ENCODE measurements around the gene EEF2K. TPM values are rescaled to one million over a fixed set of nuclear protein-coding genes. Genes with fewer than 3 reads are reported as not detected.

Gene EEF2K
- total and polyA plus RNA-seq, 2 donors (not counting 1 experiment from before 2014, with no cell fraction given), result 11.8 to 28.7 TPM

GRCh38 chr16:22311520-22311919, 105.4 kb downstream of the EEF2K start:
- intact Hi-C loops (cut with micrococcal nuclease), result no loop called here
- ATAC-seq (ENCODE audit: low read depth) (no peak), DNase-seq (no peak)
- POLR2A ChIA-PET, result no interaction called here
- no peak overlapping the region for H3K27ac ChIP-seq (ENCODE audit: low read length in 2 of 2)
- Mint-ChIP-seq H3K27me3 (no peaks in the 10 kb centered on the region), H3K27ac (no peak overlapping the region), H3K4me1 (no peaks in the 10 kb centered on the region), H3K4me3 (no peak overlapping the region), H3K9me3 (ENCODE audit: insufficient read depth) (no peaks in the 10 kb centered on the region)
- H3K9ac ChIP-seq (ENCODE audit: low read length), result no peak overlapping the region
- CTCF ChIA-PET, result no interaction called here
- H4K20me1 ChIP-seq (ENCODE audit: control insufficient read depth, insufficient read depth, low read length, poor library complexity, severe bottlenecking), result peaks cover 17% of the 10 kb centered on the region
- TF ChIP-seq EZH2 (IDR thresholded peaks at IDR 0.05; ENCODE audit: borderline replicate concordance, insufficient read depth, low read depth, low read length, poor library complexity, severe bottlenecking), result no peak
- H3K4me3 ChIP-seq (ENCODE audit: control extremely low read depth in 1 of 5, extremely low read depth in 1 of 5, insufficient read depth in 1 of 5, low read depth in 2 of 5, low read length in 4 of 5), result no peak overlapping the region
- H3K36me3 ChIP-seq (replicated peaks in 1 of 2; ENCODE audit: control extremely low read depth in 1 of 2, control insufficient read depth in 1 of 2, extremely low read depth in 1 of 2, insufficient read depth in 2 of 2, low read length in 1 of 2), result peaks cover 10 to 79% of the 10 kb centered on the region in 2 experiments
- no peaks in the 10 kb centered on the region for H3K4me1 ChIP-seq (ENCODE audit: control insufficient read depth in 2 of 2, insufficient read depth in 2 of 2, low read length in 2 of 2)
- no peaks in the 10 kb centered on the region for H3K9me3 ChIP-seq (ENCODE audit: control extremely low read depth in 1 of 3, control insufficient read depth in 2 of 3, insufficient read depth in 1 of 3, low read length in 2 of 3)
- H3K79me2 ChIP-seq (ENCODE audit: control insufficient read depth, insufficient read depth, low read length), result peaks cover 8% of the 10 kb centered on the region
- 100% methylated on average over 2 of the region's 4 CpGs for WGBS (ENCODE audit: insufficient coverage)
- H3K4me2 ChIP-seq (replicated peaks; ENCODE audit: low read depth, low read length, poor library complexity, severe bottlenecking), result no peak overlapping the region
- no peaks in the 10 kb centered on the region for H3K27me3 ChIP-seq (replicated peaks in 1 of 4; ENCODE audit: control extremely low read depth in 1 of 4, control insufficient read depth in 3 of 4, insufficient read depth in 4 of 4, low read length in 3 of 4)
- H2AFZ ChIP-seq (ENCODE audit: insufficient read depth, low read depth, low read length, poor library complexity, severe bottlenecking), result no peak overlapping the region

- H3K9ac ChIP-seq (ENCODE audit: low read length), result no peak overlapping the region
- H3K4me3 Mint-ChIP-seq, result no peak overlapping the region
- H4K20me1 ChIP-seq (ENCODE audit: control insufficient read depth, insufficient read depth, low read length, poor library complexity, severe bottlenecking), result peaks cover 3% of the 10 kb centered on the region
- CTCF ChIA-PET, result no interaction called here
- no peak overlapping the region for H3K27ac Mint-ChIP-seq
- POLR2A ChIA-PET, result no interaction called here
- H3K9me3 ChIP-seq (ENCODE audit: control extremely low read depth in 1 of 3, control insufficient read depth in 2 of 3, insufficient read depth in 1 of 3, low read length in 2 of 3), result no peaks in the 10 kb centered on the region
- peaks cover 3% of the 10 kb centered on the region for H3K79me2 ChIP-seq (ENCODE audit: control insufficient read depth, insufficient read depth, low read length)
- intact Hi-C loops (cut with micrococcal nuclease), result no loop called here
- WGBS (ENCODE audit: insufficient coverage), result 98% methylated on average over 21 of the region's 23 CpGs
- no peaks in the 10 kb centered on the region for H3K27me3 Mint-ChIP-seq
- TF ChIP-seq EZH2 (IDR thresholded peaks at IDR 0.05; ENCODE audit: borderline replicate concordance, insufficient read depth, low read depth, low read length, poor library complexity, severe bottlenecking), result no peak
- TF ChIP-seq CTCF (IDR thresholded peaks at IDR 0.05), result no peak
- DNase-seq (no peak), ATAC-seq (ENCODE audit: low read depth) (no peak)
- no peak overlapping the region for H3K4me3 ChIP-seq (ENCODE audit: control extremely low read depth in 1 of 5, extremely low read depth in 1 of 5, insufficient read depth in 1 of 5, low read depth in 2 of 5, low read length in 4 of 5)
- no peak overlapping the region for H2AFZ ChIP-seq (ENCODE audit: insufficient read depth, low read depth, low read length, poor library complexity, severe bottlenecking)
- H3K36me3 ChIP-seq (replicated peaks in 1 of 2; ENCODE audit: control extremely low read depth in 1 of 2, control insufficient read depth in 1 of 2, extremely low read depth in 1 of 2, insufficient read depth in 2 of 2, low read length in 1 of 2), result peaks cover 8 to 78% of the 10 kb centered on the region in 2 experiments
- no peaks in the 10 kb centered on the region for H3K4me1 ChIP-seq (ENCODE audit: control insufficient read depth in 2 of 2, insufficient read depth in 2 of 2, low read length in 2 of 2)
- no peaks in the 10 kb centered on the region for H3K27me3 ChIP-seq (replicated peaks in 1 of 4; ENCODE audit: control extremely low read depth in 1 of 4, control insufficient read depth in 3 of 4, insufficient read depth in 4 of 4, low read length in 3 of 4)
- no peaks in the 10 kb centered on the region for H3K4me1 Mint-ChIP-seq
- H3K9me3 Mint-ChIP-seq (ENCODE audit: insufficient read depth), result no peaks in the 10 kb centered on the region
- H3K4me2 ChIP-seq (replicated peaks; ENCODE audit: low read depth, low read length, poor library complexity, severe bottlenecking), result no peak overlapping the region
- H3K27ac ChIP-seq (ENCODE audit: low read length in 2 of 2), result no peak overlapping the region
Measured at GRCh38 chr16:22312897-22313781, 107.1 kb downstream of the EEF2K start.
